CD4-positive, alpha-beta T cell (primary cell): ENCODE results near the gene ASIC3. TPM values are rescaled to one million over a fixed set of nuclear protein-coding genes. Genes with fewer than 3 reads are reported as not detected.

Source experiments
- ATAC-seq: fragments of 200-7000 bp; cut with Tn5 transposase; one replicate; pipeline ENCODE4 v1.10.0; 2022; ENCODE audit warnings: mild to moderate bottlenecking; ENCODE audit not compliant: poor library complexity
- CTCF ChIA-PET: fragments of 350-600 bp; sonication (Branson Sonifier 250); formaldehyde crosslinking; loops from one replicate; lab custom pipeline; 2021; ENCODE audit warnings: antibody characterized with exemption, inconsistent platforms; lab: Charles Lee
- POLR2A ChIA-PET: fragments of 350-600 bp; sonication (Branson Sonifier 250); formaldehyde crosslinking; loops from one replicate; lab custom pipeline; 2021; ENCODE audit warnings: antibody characterized with exemption, inconsistent platforms; lab: Charles Lee
- DNase-seq, 14 experiments: peaks; one replicate each; pipeline ENCODE4 v3.0.0-alpha.2; 2013 to 2020; ENCODE audit warnings: mixed read lengths in 2 of 14
- H3K27ac ChIP-seq, 2 donors: one replicate each; pipeline versions ENCODE4 v1.5.1 to v1.7.0; 2013; ENCODE audit warnings: low read length in 2 of 2, low read depth in 1 of 2, mild to moderate bottlenecking in 1 of 2
- H3K27me3 ChIP-seq, 2 experiments: 1 replicate in 1 of 2; 2 replicates in 1 of 2; pipeline versions ENCODE4 v1.6.1 to v1.7.0; 2013; ENCODE audit warnings: low read length in 2 of 2, control low read depth in 1 of 2, mild to moderate bottlenecking in 1 of 2, moderate library complexity in 1 of 2; ENCODE audit not compliant: insufficient read depth in 2 of 2, control insufficient read depth in 1 of 2
- H3K36me3 ChIP-seq: one replicate; pipeline ENCODE4 v1.6.1; 2013; ENCODE audit warnings: low read length, control low read depth; ENCODE audit not compliant: insufficient read depth
- H3K4me1 ChIP-seq: one replicate; pipeline ENCODE4 v1.6.1; 2013; ENCODE audit warnings: low read length, control low read depth; ENCODE audit not compliant: insufficient read depth
- H3K4me3 ChIP-seq: one replicate; pipeline ENCODE4 v1.5.1; 2013; ENCODE audit warnings: mild to moderate bottlenecking, low read length, moderate library complexity
- H3K9me3 ChIP-seq, 2 experiments: 1 replicate in 1 of 2; 2 replicates in 1 of 2; pipeline versions ENCODE4 v1.6.1 to v1.7.0; 2013; ENCODE audit warnings: low read length in 2 of 2, mild to moderate bottlenecking in 2 of 2, control low read depth in 1 of 2, moderate library complexity in 1 of 2; ENCODE audit not compliant: control insufficient read depth in 1 of 2, insufficient read depth in 1 of 2
- H3K27ac Mint-ChIP-seq: one replicate; pipeline ENCODE4 v1.8.0; 2020; ENCODE audit warnings: mixed read lengths
- H3K27me3 Mint-ChIP-seq: one replicate; pipeline ENCODE4 v1.8.0; 2021; ENCODE audit warnings: mixed read lengths
- H3K36me3 Mint-ChIP-seq: one replicate; pipeline ENCODE4 v1.8.0; 2021; ENCODE audit warnings: low read depth, mixed read lengths
- H3K4me1 Mint-ChIP-seq: one replicate; pipeline ENCODE4 v1.8.0; 2021; ENCODE audit warnings: low read depth, mixed read lengths
- H3K4me3 Mint-ChIP-seq: one replicate; pipeline ENCODE4 v1.8.0; 2020; ENCODE audit warnings: mild to moderate bottlenecking, mixed read lengths
- H3K9me3 Mint-ChIP-seq: one replicate; pipeline ENCODE4 v1.8.0; 2020; ENCODE audit warnings: mixed read lengths
- intact Hi-C, 2 experiments: fragments of 100-400 bp; cut with DNase I in 1 of 2; cut with micrococcal nuclease in 1 of 2; formaldehyde crosslinking; loops; one replicate each; pipeline versions ENCODE4 v1.15.1 to v1.9.0; 2023 to 2025; cut with DNase I, micrococcal nuclease
- total RNA-seq, 174 experiments: library from RNA in 2 of 174; stranded (reverse) in 2 of 174; gene quantifications; one replicate each; pipeline ENCODE4 v1.2.3 and lab custom pipeline; 2021 to 2026
- TF ChIP-seq, protein P1 (sequence below): fragments of 200-600 bp; IDR thresholded peaks from one replicate; pipeline ENCODE4 v1.8.0; 2022; ENCODE audit warnings: antibody characterized with exemption, mild to moderate bottlenecking

ASIC3 gene
- total RNA-seq, 2 experiments from 2014 or later = 13.8 to 15.2 TPM

DNA sequence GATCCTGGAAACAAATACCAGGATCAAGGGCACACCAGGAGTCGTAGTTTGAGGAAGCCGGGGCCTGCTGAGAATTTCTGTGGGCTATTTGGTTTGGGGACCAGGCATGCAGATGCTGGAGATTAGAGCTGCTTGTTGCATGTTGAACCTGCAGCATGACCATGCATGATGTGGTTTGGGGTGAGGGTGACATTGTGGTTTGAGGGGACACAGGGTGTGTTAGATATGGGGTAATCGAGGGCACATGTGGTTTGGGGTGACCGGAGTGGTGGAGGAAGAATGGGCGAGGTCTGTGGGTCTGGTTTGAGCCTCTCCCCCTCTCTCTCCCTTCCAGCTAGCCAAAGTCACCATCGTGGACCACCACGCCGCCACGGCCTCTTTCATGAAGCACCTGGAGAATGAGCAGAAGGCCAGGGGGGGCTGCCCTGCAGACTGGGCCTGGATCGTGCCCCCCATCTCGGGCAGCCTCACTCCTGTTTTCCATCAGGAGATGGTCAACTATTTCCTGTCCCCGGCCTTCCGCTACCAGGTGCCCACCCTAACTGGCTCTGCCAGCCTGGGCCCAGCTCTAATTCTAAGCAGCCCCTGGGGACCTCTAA lies 47.3 kb upstream of the ASIC3 start:
- H3K27ac Mint-ChIP-seq = no peak overlapping the region
- Histone ChIP-seq H3K36me3 (peaks cover 5% of the 10 kb centered on the region), H3K4me1 (peaks cover 49% of the 10 kb centered on the region), H3K27ac (no peak overlapping the region), H3K4me3 (no peak overlapping the region), H3K27me3 (no peaks in the 10 kb centered on the region), H3K9me3 (no peaks in the 10 kb centered on the region)
- no peaks in the 10 kb centered on the region for H3K27me3 Mint-ChIP-seq
- no peak for ATAC-seq
- no peaks in the 10 kb centered on the region for H3K9me3 Mint-ChIP-seq
- intact Hi-C loops = no loop called here
- ChIA-PET POLR2A (interaction anchor here (1.1 kb wide), 1 partner anchor 27 kb away, joined by 4 read pairs; the partner anchor contains the start of gene ABCB8), CTCF (no interaction called here)
- no peak for DNase-seq
- peaks cover 8% of the 10 kb centered on the region for H3K36me3 Mint-ChIP-seq
- H3K4me1 Mint-ChIP-seq = peaks cover 47% of the 10 kb centered on the region
- TF ChIP-seq, protein P1, sequence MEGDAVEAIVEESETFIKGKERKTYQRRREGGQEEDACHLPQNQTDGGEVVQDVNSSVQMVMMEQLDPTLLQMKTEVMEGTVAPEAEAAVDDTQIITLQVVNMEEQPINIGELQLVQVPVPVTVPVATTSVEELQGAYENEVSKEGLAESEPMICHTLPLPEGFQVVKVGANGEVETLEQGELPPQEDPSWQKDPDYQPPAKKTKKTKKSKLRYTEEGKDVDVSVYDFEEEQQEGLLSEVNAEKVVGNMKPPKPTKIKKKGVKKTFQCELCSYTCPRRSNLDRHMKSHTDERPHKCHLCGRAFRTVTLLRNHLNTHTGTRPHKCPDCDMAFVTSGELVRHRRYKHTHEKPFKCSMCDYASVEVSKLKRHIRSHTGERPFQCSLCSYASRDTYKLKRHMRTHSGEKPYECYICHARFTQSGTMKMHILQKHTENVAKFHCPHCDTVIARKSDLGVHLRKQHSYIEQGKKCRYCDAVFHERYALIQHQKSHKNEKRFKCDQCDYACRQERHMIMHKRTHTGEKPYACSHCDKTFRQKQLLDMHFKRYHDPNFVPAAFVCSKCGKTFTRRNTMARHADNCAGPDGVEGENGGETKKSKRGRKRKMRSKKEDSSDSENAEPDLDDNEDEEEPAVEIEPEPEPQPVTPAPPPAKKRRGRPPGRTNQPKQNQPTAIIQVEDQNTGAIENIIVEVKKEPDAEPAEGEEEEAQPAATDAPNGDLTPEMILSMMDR = no peak
- no peak overlapping the region for H3K4me3 Mint-ChIP-seq

- no peak overlapping the region for H3K27ac Mint-ChIP-seq
Measured at GRCh38 chr7:151001546-151001945, 46.8 kb upstream of the ASIC3 start.

GRCh38 chr7:151003572-151003971 lies 44.8 kb upstream of the ASIC3 start:
- peaks cover 47% of the 10 kb centered on the region for H3K4me1 ChIP-seq
- Mint-ChIP-seq H3K27ac (no peak overlapping the region), H3K4me1 (peaks cover 41% of the 10 kb centered on the region), H3K36me3 (peaks cover 8% of the 10 kb centered on the region), H3K27me3 (no peaks in the 10 kb centered on the region), H3K9me3 (no peaks in the 10 kb centered on the region), H3K4me3 (no peak overlapping the region)
- H3K27ac ChIP-seq = no peak overlapping the region
- DNase-seq (no peak), ATAC-seq (no peak)
- ChIA-PET POLR2A (interaction anchor here (1.4 kb wide), 1 partner anchor 10 kb away, joined by 4 read pairs; no protein-coding TSS in a partner anchor), CTCF (no interaction called here)
- H3K36me3 ChIP-seq = peaks cover 5% of the 10 kb centered on the region
- intact Hi-C loops = no loop called here
- no peaks in the 10 kb centered on the region for H3K27me3 ChIP-seq
- no peaks in the 10 kb centered on the region for H3K9me3 ChIP-seq
- no peak overlapping the region for H3K4me3 ChIP-seq
- TF ChIP-seq, protein P1 = no peak

More at GRCh38 chr7:151001546-151001945, 46.8 kb upstream of the ASIC3 start:
- intact Hi-C loops = no loop called here
- no peak overlapping the region for H3K27ac ChIP-seq
- POLR2A ChIA-PET = interaction anchor here (1.1 kb wide), 1 partner anchor 27 kb away, joined by 4 read pairs; the partner anchor contains the start of gene ABCB8
- H3K4me1 Mint-ChIP-seq = peaks cover 46% of the 10 kb centered on the region
- no peaks in the 10 kb centered on the region for H3K27me3 Mint-ChIP-seq
- peaks cover 5% of the 10 kb centered on the region for H3K36me3 ChIP-seq
- TF ChIP-seq, protein P1 = no peak
- CTCF ChIA-PET = no interaction called here
- no peaks in the 10 kb centered on the region for H3K9me3 ChIP-seq
- H3K36me3 Mint-ChIP-seq = peaks cover 8% of the 10 kb centered on the region
- ATAC-seq = no peak
- H3K4me3 Mint-ChIP-seq = no peak overlapping the region
- H3K4me1 ChIP-seq = peaks cover 47% of the 10 kb centered on the region
- no peaks in the 10 kb centered on the region for H3K27me3 ChIP-seq
- DNase-seq = no peak
- no peaks in the 10 kb centered on the region for H3K9me3 Mint-ChIP-seq
- no peak overlapping the region for H3K4me3 ChIP-seq
